ENCODE data around the gene MGMT. TPM values are rescaled to one million over a fixed set of nuclear protein-coding genes. Genes with fewer than 3 reads are reported as not detected.

MGMT gene
- total and polyA plus RNA-seq, 2 donors (not counting 1 experiment from before 2014, with no cell fraction given), result 1.9 to 29.1 TPM

DNA sequence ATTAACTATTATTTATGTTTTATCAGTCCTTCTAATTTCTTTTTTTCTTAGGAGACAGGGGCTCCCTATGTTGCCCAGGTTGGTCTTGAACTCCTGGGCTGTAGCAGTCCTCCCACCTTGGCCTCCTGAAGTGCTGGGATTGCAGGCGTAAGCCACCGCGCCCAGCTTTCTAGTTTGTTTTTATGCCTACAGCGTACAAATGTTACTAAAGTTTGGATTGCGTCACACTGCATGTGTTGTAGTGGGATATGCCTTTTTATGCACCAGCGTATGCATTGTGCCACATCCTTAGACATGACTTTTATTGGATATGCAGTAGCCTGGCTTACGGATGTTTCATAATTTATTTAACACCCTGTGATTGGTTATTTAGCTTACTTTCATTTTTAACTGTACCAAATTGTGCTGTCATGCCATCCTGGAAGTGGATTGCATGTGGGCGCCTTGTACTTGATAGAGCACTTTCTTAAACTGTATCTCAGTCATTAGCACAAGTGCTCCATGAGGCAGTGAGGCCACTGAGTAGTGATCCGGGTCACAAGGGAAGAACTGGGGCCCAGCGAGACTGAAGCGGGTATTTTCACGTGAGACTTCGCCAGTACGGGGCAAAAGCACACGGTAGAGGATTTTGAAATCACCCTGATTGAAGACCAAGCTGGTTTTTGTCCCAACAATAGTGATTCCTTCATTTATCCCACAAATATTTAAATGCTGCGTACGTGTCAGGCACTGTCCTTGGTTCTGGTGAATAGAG is 165.0 kb downstream of the MGMT start:
- Histone ChIP-seq H3K79me2 (ENCODE audit: control insufficient read depth, insufficient read depth, low read length) (no peaks in the 10 kb centered on the region), H3K4me3 (replicated peaks in 1 of 4; ENCODE audit: control extremely low read depth in 1 of 4, insufficient read depth in 1 of 4, low read depth in 3 of 4, low read length in 4 of 4) (no peak overlapping the region), H3K27me3 (ENCODE audit: control insufficient read depth, insufficient read depth, low read length) (no peaks in the 10 kb centered on the region), H3K4me2 (ENCODE audit: extremely low read depth, insufficient read depth, low read length) (no peak overlapping the region), H2AFZ (ENCODE audit: low read length) (no peak overlapping the region), H3K9ac (ENCODE audit: insufficient read depth, low read length) (no peak overlapping the region), H3K4me1 (ENCODE audit: control insufficient read depth, extremely low read depth, insufficient read depth, low read length) (no peaks in the 10 kb centered on the region), H3K9me3 (ENCODE audit: control insufficient read depth, insufficient read depth, low read depth, low read length) (no peaks in the 10 kb centered on the region), H4K20me1 (ENCODE audit: control insufficient read depth, extremely low read depth, insufficient read depth, low read length) (no peaks in the 10 kb centered on the region), H3K36me3 (ENCODE audit: control insufficient read depth, insufficient read depth, low read length) (no peaks in the 10 kb centered on the region), H3K27ac (ENCODE audit: insufficient read depth, low read length) (no peak overlapping the region)
- DNase-seq (ENCODE audit: low read depth in 2 of 2), result no peak
- TF ChIP-seq, protein P1, sequence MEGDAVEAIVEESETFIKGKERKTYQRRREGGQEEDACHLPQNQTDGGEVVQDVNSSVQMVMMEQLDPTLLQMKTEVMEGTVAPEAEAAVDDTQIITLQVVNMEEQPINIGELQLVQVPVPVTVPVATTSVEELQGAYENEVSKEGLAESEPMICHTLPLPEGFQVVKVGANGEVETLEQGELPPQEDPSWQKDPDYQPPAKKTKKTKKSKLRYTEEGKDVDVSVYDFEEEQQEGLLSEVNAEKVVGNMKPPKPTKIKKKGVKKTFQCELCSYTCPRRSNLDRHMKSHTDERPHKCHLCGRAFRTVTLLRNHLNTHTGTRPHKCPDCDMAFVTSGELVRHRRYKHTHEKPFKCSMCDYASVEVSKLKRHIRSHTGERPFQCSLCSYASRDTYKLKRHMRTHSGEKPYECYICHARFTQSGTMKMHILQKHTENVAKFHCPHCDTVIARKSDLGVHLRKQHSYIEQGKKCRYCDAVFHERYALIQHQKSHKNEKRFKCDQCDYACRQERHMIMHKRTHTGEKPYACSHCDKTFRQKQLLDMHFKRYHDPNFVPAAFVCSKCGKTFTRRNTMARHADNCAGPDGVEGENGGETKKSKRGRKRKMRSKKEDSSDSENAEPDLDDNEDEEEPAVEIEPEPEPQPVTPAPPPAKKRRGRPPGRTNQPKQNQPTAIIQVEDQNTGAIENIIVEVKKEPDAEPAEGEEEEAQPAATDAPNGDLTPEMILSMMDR (conservative IDR thresholded peaks at IDR 0.05 in 1 of 2, IDR thresholded peaks at IDR 0.05 in 1 of 2; ENCODE audit: low read depth in 1 of 2, low read length in 2 of 2), result no peak
- TF ChIP-seq EZH2 (IDR thresholded peaks at IDR 0.05; ENCODE audit: low read length, missing control alignments), result no peak

DNA sequence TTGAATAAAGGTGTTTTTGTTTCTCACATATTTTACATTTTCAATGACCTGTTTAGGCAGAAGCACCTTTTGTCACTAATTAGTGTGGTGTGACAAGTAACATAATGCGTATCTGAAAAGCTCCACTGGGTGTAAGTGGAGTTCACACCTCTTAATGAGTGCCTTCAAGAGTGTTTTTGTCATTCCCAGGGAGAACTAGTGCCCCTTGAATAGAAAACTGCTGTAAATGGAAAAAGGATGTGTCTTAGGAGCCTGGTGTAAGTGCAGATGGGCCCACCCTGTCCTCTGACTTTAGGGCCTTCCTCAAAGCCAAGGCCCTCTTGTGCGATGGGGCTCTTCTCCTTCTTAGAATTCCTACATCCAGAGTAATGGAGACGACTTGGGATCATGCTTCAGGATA is 170.0 kb downstream of the MGMT start:
- Histone ChIP-seq H3K4me2 (ENCODE audit: extremely low read depth, insufficient read depth, low read length) (no peak overlapping the region), H3K4me1 (ENCODE audit: control insufficient read depth, extremely low read depth, insufficient read depth, low read length) (no peaks in the 10 kb centered on the region), H3K4me3 (replicated peaks in 1 of 4; ENCODE audit: control extremely low read depth in 1 of 4, insufficient read depth in 1 of 4, low read depth in 3 of 4, low read length in 4 of 4) (no peak overlapping the region), H3K79me2 (ENCODE audit: control insufficient read depth, insufficient read depth, low read length) (no peaks in the 10 kb centered on the region), H3K9me3 (ENCODE audit: control insufficient read depth, insufficient read depth, low read depth, low read length) (no peaks in the 10 kb centered on the region), H3K36me3 (ENCODE audit: control insufficient read depth, insufficient read depth, low read length) (no peaks in the 10 kb centered on the region), H3K27ac (ENCODE audit: insufficient read depth, low read length) (no peak overlapping the region), H4K20me1 (ENCODE audit: control insufficient read depth, extremely low read depth, insufficient read depth, low read length) (no peaks in the 10 kb centered on the region), H3K9ac (ENCODE audit: insufficient read depth, low read length) (no peak overlapping the region), H2AFZ (ENCODE audit: low read length) (no peak overlapping the region), H3K27me3 (ENCODE audit: control insufficient read depth, insufficient read depth, low read length) (no peaks in the 10 kb centered on the region)
- TF ChIP-seq EZH2 (IDR thresholded peaks at IDR 0.05; ENCODE audit: low read length, missing control alignments), result no peak
- DNase-seq (ENCODE audit: low read depth in 2 of 2), result no peak

DNA sequence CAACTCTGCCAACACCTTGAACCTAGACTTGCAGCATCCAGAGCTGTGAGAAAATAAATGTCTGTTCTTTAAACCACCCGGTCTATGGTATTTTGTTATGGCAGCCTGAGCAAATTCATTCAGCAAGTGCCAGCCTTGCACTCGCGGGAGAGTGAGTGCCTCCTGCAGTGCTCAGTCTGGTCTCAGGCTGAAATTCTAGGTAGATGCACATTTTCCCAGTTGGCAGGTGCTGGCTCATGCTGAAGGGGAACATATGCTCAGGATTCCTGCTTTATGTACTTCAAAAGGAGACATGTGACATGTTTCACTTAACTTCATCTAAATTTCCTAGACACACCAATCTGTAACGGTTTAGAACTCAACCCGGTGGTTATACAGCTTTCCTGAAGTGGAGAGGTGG is 170.8 kb downstream of the MGMT start:
- Histone ChIP-seq H3K4me1 (ENCODE audit: control insufficient read depth, extremely low read depth, insufficient read depth, low read length) (no peaks in the 10 kb centered on the region), H3K9me3 (ENCODE audit: control insufficient read depth, insufficient read depth, low read depth, low read length) (no peaks in the 10 kb centered on the region), H3K4me3 (replicated peaks in 1 of 4; ENCODE audit: control extremely low read depth in 1 of 4, insufficient read depth in 1 of 4, low read depth in 3 of 4, low read length in 4 of 4) (no peak overlapping the region), H3K36me3 (ENCODE audit: control insufficient read depth, insufficient read depth, low read length) (no peaks in the 10 kb centered on the region), H4K20me1 (ENCODE audit: control insufficient read depth, extremely low read depth, insufficient read depth, low read length) (no peaks in the 10 kb centered on the region), H3K4me2 (ENCODE audit: extremely low read depth, insufficient read depth, low read length) (no peak overlapping the region), H3K27ac (ENCODE audit: insufficient read depth, low read length) (no peak overlapping the region), H2AFZ (ENCODE audit: low read length) (no peak overlapping the region), H3K79me2 (ENCODE audit: control insufficient read depth, insufficient read depth, low read length) (no peaks in the 10 kb centered on the region), H3K9ac (ENCODE audit: insufficient read depth, low read length) (no peak overlapping the region), H3K27me3 (ENCODE audit: control insufficient read depth, insufficient read depth, low read length) (no peaks in the 10 kb centered on the region)
- no peak for DNase-seq (ENCODE audit: low read depth in 2 of 2)
- TF ChIP-seq EZH2 (IDR thresholded peaks at IDR 0.05; ENCODE audit: low read length, missing control alignments), result no peak
- TF ChIP-seq, protein P1 (conservative IDR thresholded peaks at IDR 0.05 in 1 of 2, IDR thresholded peaks at IDR 0.05 in 1 of 2; ENCODE audit: low read depth in 1 of 2, low read length in 2 of 2), result no peak

Measured in fibroblast of lung (primary cell).